Heart left ventricle (tissue), 16 donors: ENCODE results near the gene PARN. TPM values are rescaled to one million over a fixed set of nuclear protein-coding genes. Genes with fewer than 3 reads are reported as not detected.
"Not testable (repeated sequence)": the region's sequence is repeated elsewhere in the genome, so short reads cannot be mapped to it uniquely, and the experiment has no call there.

Experiments
- ATAC-seq, 4 donors: fragments of 200-7000 bp; cut with Tn5 transposase; one replicate each; pipeline ENCODE4 v1.9.1; 2020 to 2022; ENCODE audit warnings: moderate library complexity in 4 of 4, mild to moderate bottlenecking in 3 of 4, moderate number of reproducible peaks in 1 of 4
- DNase-seq, 5 donors: peaks; one replicate each; pipeline ENCODE4 v3.0.0-alpha.2; 2020
- H3K27ac ChIP-seq, 12 donors: fragments of 200-600 bp; sonication (generic) in 4 of 12; one replicate each; pipeline versions ENCODE4 v1.5.0 to v1.8.0; 2016 to 2022; ENCODE audit warnings: mild to moderate bottlenecking in 2 of 12
- H3K27me3 ChIP-seq, 9 donors: fragments of 200-600 bp; sonication (generic) in 2 of 9; one replicate each; pipeline versions ENCODE4 v1.5.1 to v1.8.0; 2016 to 2022; ENCODE audit warnings: mild to moderate bottlenecking in 3 of 9
- H3K36me3 ChIP-seq, 9 donors: fragments of 200-600 bp; sonication (generic) in 2 of 9; one replicate each; pipeline versions ENCODE4 v1.5.0 to v1.8.0; 2018 to 2022; ENCODE audit warnings: mild to moderate bottlenecking in 2 of 9
- H3K4me1 ChIP-seq, 12 donors: fragments of 200-600 bp; sonication (generic) in 4 of 12; one replicate each; pipeline versions ENCODE4 v1.5.0 to v1.8.0; 2016 to 2022; ENCODE audit warnings: mild to moderate bottlenecking in 3 of 12
- H3K4me3 ChIP-seq, 12 donors: fragments of 200-600 bp; sonication (generic) in 4 of 12; one replicate each; pipeline versions ENCODE4 v1.5.0 to v1.8.0; 2017 to 2022; ENCODE audit warnings: mild to moderate bottlenecking in 9 of 12, moderate library complexity in 4 of 12
- H3K9me3 ChIP-seq, 12 donors: fragments of 200-600 bp; sonication (generic) in 4 of 12; one replicate each; pipeline versions ENCODE4 v1.5.0 to v1.8.0; 2016 to 2022; ENCODE audit warnings: mild to moderate bottlenecking in 1 of 12
- POLR2A ChIP-seq, 2 donors: fragments of 450-650 bp; IDR thresholded peaks; one replicate each; pipeline ENCODE4 v1.6.1; 2017; ENCODE audit warnings: antibody characterized with exemption in 2 of 2, mild to moderate bottlenecking in 2 of 2, moderate library complexity in 2 of 2
- WGBS, 4 donors: extraction: QIAGEN DNeasy Blood & Tissue Kit in 2 of 4; methylation state at CpG; one replicate each; pipeline versions ENCODE4 v1.1.5 to v1.1.7; 2013 to 2018; 5-methylcytosine and 5-hydroxymethylcytosine counted together
- intact Hi-C, 10 donors: fragments of 100-400 bp; cut with DNase I; formaldehyde crosslinking; loops; one replicate each; pipeline versions ENCODE4 v1.11.1 to v1.14.2; 2022
- polyA plus RNA-seq, 2 donors: library from polyadenylated mRNA; stranded (reverse); fragments of 200-250 nt; gene quantifications; one replicate each; pipeline ENCODE4 v1.2.3, GENCODE V29; 2013
- total RNA-seq, 9 donors: library from RNA; depleted of rRNA in 2 of 9; stranded (reverse); fragments of >200 nt in 2 of 9; fragmentation: NEBNext Ultra II Directional in 3 of 9; extraction: Animal tissue kit (Norgen Biotek cat#: 25700) in 3 of 9; gene quantifications; one replicate each; pipeline versions ENCODE4 v1.1.0 to v1.2.4, GENCODE V29; 2016 to 2023
- TF ChIP-seq, protein P1 (sequence below), 12 donors: fragments of 200-600 bp; sonication (generic) in 4 of 12; IDR thresholded peaks; one replicate each; pipeline versions ENCODE4 v1.5.0 to v1.8.0; 2018 to 2022; ENCODE audit warnings: antibody characterized with exemption in 12 of 12, mild to moderate bottlenecking in 5 of 12
- donor health status: ischemic (EF 13 %, LVEDD 7.1; RV severe dilation, severe dysfunction).
- donor health status: healthy with polysubstance abuse.
- donor health status: DM: no; HTN: yes; CAD: no.
- donor health status: DM: no; HTN: no; CAD: no.
- donor health status: ischemic (EF 25% LVEDD 6.9; RV normal size, moderate dysfunction).
- donor health status: ischemic (EF 25% LVEDD 5.7; RV mildly dilated, moderate dysfunction).
- donor health status: healthy.
- donor health status: DM: yes; HTN: yes; CAD: no.
- donor health status: ischemic (EF 35%, LVEDD 5.7; RV mildly dilated, moderate dysfunction).
- donor health status: nonischemic (EF 11% LVEDD 7.7; RV severe dilation, severe dysfunction).
- donor health status: DM: yes; HTN: yes; CAD: no.
- donor health status: PGD.
- donor health status: ischemic (EF 29% LVEDD 5.4; RV normal size, mild dysfunction).
- donor health status: nonischemic (EF 23%, LVEDD 6.1; RV moderate dilation, normal function).

Gene PARN
- total and polyA plus RNA-seq, 11 donors: 7.7 to 25.9 (median 19.8) TPM

DNA sequence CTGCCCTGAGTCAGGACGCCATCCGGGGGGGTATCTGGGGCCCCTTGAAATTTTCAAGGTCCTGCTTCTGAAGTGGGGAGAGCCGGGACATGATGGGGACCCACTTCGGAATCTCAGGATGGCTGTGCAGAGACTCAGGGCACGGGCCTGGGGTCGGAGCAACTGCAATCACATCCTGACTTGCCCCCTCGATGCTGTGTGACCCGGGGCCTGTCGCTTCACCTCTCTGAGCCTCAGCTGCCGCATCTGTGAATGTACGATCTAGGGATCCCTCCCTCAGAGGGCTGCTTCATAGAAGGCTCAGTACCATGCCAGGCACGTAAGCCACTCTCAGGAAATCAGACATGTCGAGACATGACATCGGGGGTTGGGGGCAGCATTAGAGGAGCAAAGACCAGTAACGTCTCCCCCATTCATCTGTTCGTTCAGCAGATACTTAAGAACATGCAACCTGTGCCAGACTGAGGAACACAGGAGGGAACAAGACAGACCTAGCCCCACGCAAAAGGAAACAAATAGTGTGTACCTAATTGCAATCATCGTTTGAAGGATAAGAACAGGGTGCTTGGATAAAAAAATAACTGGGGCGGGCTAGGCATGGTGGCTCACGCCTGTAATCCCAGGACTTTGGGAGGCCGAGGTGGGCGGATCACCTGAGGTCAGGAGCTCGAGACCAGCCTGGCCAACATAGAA is 229.6 kb downstream of the PARN start:
- TF ChIP-seq, protein P1, sequence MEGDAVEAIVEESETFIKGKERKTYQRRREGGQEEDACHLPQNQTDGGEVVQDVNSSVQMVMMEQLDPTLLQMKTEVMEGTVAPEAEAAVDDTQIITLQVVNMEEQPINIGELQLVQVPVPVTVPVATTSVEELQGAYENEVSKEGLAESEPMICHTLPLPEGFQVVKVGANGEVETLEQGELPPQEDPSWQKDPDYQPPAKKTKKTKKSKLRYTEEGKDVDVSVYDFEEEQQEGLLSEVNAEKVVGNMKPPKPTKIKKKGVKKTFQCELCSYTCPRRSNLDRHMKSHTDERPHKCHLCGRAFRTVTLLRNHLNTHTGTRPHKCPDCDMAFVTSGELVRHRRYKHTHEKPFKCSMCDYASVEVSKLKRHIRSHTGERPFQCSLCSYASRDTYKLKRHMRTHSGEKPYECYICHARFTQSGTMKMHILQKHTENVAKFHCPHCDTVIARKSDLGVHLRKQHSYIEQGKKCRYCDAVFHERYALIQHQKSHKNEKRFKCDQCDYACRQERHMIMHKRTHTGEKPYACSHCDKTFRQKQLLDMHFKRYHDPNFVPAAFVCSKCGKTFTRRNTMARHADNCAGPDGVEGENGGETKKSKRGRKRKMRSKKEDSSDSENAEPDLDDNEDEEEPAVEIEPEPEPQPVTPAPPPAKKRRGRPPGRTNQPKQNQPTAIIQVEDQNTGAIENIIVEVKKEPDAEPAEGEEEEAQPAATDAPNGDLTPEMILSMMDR (IDR thresholded peaks at IDR 0.05): no peak
- no peak for TF ChIP-seq POLR2A (IDR thresholded peaks at IDR 0.05)
- DNase-seq (peak in 1 of 5 donors; percentile 4), ATAC-seq (no peak)
- H3K27me3 ChIP-seq: no peaks in the 10 kb centered on the region
- 89 to 92% (median 91%) methylated on average over 23 of the region's 23 CpGs for WGBS, 4 donors
- no peak overlapping the region for H3K4me3 ChIP-seq
- peaks cover 0 to 18% (median 11%) of the 10 kb centered on the region in 12 donors for H3K4me1 ChIP-seq
- H3K36me3 ChIP-seq: no peaks in the 10 kb centered on the region
- H3K27ac ChIP-seq: peak overlapping the region in 10 of 12 donors; percentile 57 to 83 (median 72)
- H3K9me3 ChIP-seq: no peaks in the 10 kb centered on the region
- intact Hi-C loops: loop anchor here in 2 of 10 donors (10.0 kb wide), 2 partner anchors 64 to 96 kb away; no protein-coding TSS in a partner anchor

DNA sequence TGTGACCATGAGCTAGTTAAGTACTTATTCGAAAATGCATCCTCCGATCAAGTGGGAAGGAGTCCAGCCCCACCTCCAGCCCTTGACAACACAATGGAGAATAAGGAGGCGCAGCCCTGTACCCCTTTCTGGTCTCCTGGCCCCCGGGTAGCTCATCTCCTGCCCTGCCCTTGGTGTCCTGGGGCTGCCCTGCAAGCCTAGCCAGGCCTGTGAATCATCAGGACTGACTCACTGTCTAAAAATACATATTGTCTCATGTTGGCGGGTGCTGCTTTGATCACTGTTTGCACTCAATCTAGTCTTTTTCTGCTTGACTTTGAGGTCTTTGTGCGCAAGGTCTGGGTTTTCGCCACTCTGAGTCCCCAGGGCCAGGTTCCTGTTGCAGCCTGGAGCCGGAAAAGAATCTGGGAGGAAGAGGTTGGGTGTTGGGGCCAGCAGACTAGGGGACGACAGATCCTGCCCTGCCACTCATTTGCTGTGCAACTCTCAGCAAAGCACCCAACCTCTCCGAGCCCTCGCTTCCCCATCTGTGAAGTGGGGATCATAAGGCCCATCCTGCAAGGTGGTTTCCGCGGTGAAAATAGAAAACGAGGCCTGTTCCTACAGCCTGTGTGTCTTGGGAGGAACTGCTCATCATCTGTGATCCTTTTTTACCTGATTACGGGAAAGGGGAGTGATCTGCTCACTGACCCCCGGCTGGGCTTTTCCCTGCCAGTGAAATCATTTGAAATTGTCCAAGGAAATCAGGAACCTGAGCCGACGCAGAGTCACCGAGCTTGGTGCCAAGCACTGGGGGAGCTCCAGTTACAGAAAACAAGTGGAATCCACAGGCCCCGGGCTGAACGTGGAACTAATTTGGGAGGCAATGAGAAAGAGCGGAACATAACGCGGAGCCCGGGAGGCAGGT is 230.4 kb downstream of the PARN start:
- H3K4me1 ChIP-seq: peaks cover 0 to 18% (median 11%) of the 10 kb centered on the region in 12 donors
- DNase-seq: peak in 4 of 5 donors; percentile 31 to 65 (median 48)
- no peaks in the 10 kb centered on the region for H3K27me3 ChIP-seq
- intact Hi-C loops: loop anchor here in 3 of 10 donors (10.0 kb wide), 4 partner anchors 65 to 95 kb away; no protein-coding TSS in a partner anchor
- peak; percentile 92 to 95 (median 94) for ATAC-seq
- H3K36me3 ChIP-seq: no peaks in the 10 kb centered on the region
- H3K9me3 ChIP-seq: no peaks in the 10 kb centered on the region
- no peak for TF ChIP-seq POLR2A (IDR thresholded peaks at IDR 0.05)
- TF ChIP-seq, protein P1 (IDR thresholded peaks at IDR 0.05): no peak
- 31 to 47% (median 40%) methylated on average over 25 of the region's 25 CpGs for WGBS, 4 donors
- H3K4me3 ChIP-seq: no peak overlapping the region
- peak overlapping the region; percentile 55 to 83 (median 72) for H3K27ac ChIP-seq

DNA sequence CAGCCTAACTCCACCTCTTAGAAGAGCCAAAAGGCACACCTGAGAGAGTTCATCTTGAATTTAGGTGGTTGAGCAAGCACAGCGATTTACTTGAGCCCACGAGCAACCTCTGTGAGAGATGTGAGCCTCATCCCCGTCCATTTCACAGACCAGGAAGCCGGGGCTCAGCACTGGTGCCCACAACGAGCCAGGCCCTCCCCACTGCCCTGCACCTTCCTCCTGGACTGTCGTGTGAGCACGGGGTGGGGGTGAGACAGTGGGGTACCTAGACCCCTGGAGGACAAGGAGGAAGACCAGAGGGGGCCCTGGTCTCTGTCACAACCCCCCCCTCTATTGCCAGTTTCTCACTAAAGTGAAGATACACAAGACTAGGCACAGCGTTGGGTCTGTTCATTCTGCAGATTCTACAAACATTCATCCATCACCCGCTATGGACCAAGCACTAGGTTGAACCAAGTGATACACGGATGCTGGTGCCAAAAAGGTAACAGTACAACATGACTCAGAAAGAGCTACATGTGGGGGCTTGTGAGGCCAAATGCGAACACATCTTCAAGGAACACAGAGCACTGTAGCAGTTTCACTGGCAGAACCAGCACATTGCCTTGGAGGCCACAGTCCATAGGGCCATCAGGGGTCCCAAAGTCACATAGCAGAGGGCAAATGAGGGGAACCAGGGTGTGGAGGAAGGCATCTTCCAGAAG is 231.9 kb downstream of the PARN start:
- H3K27ac ChIP-seq: no peak overlapping the region
- H3K36me3 ChIP-seq: no peaks in the 10 kb centered on the region
- no peak for DNase-seq
- no peaks in the 10 kb centered on the region for H3K9me3 ChIP-seq
- TF ChIP-seq, protein P1 (IDR thresholded peaks at IDR 0.05): no peak
- TF ChIP-seq POLR2A (IDR thresholded peaks at IDR 0.05): no peak
- H3K4me1 ChIP-seq: peaks cover 0 to 18% (median 11%) of the 10 kb centered on the region in 12 donors
- H3K4me3 ChIP-seq: no peak overlapping the region
- no peak for ATAC-seq
- no peaks in the 10 kb centered on the region for H3K27me3 ChIP-seq
- intact Hi-C loops: loop anchor here in 2 of 10 donors (10.0 kb wide), 2 partner anchors 63 to 83 kb away; no protein-coding TSS in a partner anchor
- 85 to 95% (median 92%) methylated on average over 10 to 11 of the region's 11 CpGs for WGBS, 4 donors

DNA sequence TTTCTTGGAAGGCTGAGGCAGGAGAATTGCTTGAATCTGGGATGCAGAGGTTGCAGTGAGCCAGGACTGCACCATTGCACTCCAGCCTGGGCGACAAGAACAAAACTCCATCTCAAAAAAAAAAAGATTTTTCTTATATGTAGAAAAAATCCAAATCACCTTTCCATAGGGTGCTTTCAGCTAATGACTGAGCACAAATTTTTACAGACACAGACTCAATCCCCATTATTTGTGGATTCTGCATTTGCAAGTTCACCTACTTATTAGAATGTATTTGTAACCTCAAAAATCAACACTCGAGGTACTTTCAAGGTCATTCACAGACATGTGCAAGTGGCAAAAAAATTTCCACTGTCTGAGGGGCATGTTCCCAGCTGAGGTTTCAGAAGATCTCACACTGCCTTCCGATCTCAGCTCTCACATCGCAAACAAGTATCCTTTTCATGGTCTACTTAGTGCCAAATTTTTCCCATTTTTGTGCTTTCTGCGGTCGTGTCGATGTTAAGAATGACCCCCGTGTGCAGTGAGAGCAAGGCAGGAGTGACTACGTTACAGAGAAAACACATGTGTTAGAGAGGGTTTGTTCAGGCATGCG is 234.3 kb downstream of the PARN start:
- not testable (repeated sequence) for H3K27ac ChIP-seq, DNase-seq

More for the DNA sequence above, 234.3 kb downstream of the PARN start:
- H3K36me3 ChIP-seq, H3K4me3 ChIP-seq, H3K9me3 ChIP-seq, H3K27me3 ChIP-seq, ATAC-seq: not testable (repeated sequence)
- 77 to 87% (median 80%) methylated on average over 10 of the region's 10 CpGs for WGBS, 4 donors
- peaks cover 0 to 18% (median 11%) of the 10 kb centered on the region in 12 donors for H3K4me1 ChIP-seq
- intact Hi-C loops: loop anchor here in 2 of 10 donors (10.0 kb wide), 2 partner anchors 61 to 81 kb away; no protein-coding TSS in a partner anchor
